H9 (cell line): ENCODE measurements around the gene SLC37A2. TPM values are rescaled to one million over a fixed set of nuclear protein-coding genes. Genes with fewer than 3 reads are reported as not detected.

Experiments
- DNase-seq: peaks from one replicate; pipeline ENCODE4 v3.0.0-alpha.2; 2017
- H2AFZ ChIP-seq: one replicate; pipeline ENCODE4 v1.6.1; 2013; ENCODE audit warnings: mild to moderate bottlenecking, low read length, control low read depth, moderate library complexity
- H2AK5ac ChIP-seq: 2 replicates; pipeline ENCODE4 v1.6.1; 2013; ENCODE audit warnings: low read length, control low read depth, mixed read lengths; ENCODE audit not compliant: insufficient read length
- H2BK120ac ChIP-seq: one replicate; pipeline ENCODE4 v1.6.1; 2013; ENCODE audit warnings: low read depth, mild to moderate bottlenecking, low read length, control low read depth, inconsistent platforms; ENCODE audit not compliant: poor library complexity, severe bottlenecking
- H2BK12ac ChIP-seq: 2 replicates; pipeline ENCODE4 v1.6.1; 2013; ENCODE audit warnings: low read length, control low read depth, mixed read lengths, low read depth; ENCODE audit not compliant: insufficient read length
- H2BK15ac ChIP-seq: 2 replicates; pipeline ENCODE4 v1.6.1; 2013; ENCODE audit warnings: low read depth, low read length, control low read depth
- H2BK20ac ChIP-seq: one replicate; pipeline ENCODE4 v1.6.1; 2013; ENCODE audit warnings: low read depth, mild to moderate bottlenecking, low read length, control low read depth, inconsistent platforms; ENCODE audit not compliant: poor library complexity, severe bottlenecking
- H2BK5ac ChIP-seq: 2 replicates; pipeline ENCODE4 v1.6.1; 2013; ENCODE audit warnings: low read length, control low read depth, mixed read lengths; ENCODE audit not compliant: insufficient read length
- H3K14ac ChIP-seq: 2 replicates; pipeline ENCODE4 v1.6.1; 2013; ENCODE audit warnings: low read length, control low read depth; ENCODE audit not compliant: insufficient read depth
- H3K18ac ChIP-seq: 2 replicates; pipeline ENCODE4 v1.6.1; 2013; ENCODE audit warnings: low read depth, mild to moderate bottlenecking, mixed read lengths, low read length, control low read depth; ENCODE audit not compliant: insufficient read length
- H3K23ac ChIP-seq: 2 replicates; pipeline ENCODE4 v1.6.1; 2013; ENCODE audit warnings: low read length, control low read depth, mixed read lengths, low read depth; ENCODE audit not compliant: insufficient read length
- H3K23me2 ChIP-seq: 2 replicates; pipeline ENCODE4 v1.6.1; 2013; ENCODE audit warnings: low read depth, mild to moderate bottlenecking, mixed read lengths, low read length, control low read depth; ENCODE audit not compliant: insufficient read length, poor library complexity, severe bottlenecking
- H3K27ac ChIP-seq: 2 replicates; pipeline ENCODE4 v1.5.1; 2013; ENCODE audit warnings: low read length, control low read depth, mixed read lengths, low read depth; ENCODE audit not compliant: insufficient read length
- H3K27me3 ChIP-seq: 2 replicates; pipeline ENCODE4 v1.6.1; 2013; ENCODE audit warnings: low read length, control low read depth, inconsistent platforms; ENCODE audit not compliant: insufficient read depth
- H3K4ac ChIP-seq: 2 replicates; pipeline ENCODE4 v1.6.1; 2013; ENCODE audit warnings: low read depth, mild to moderate bottlenecking, control low read depth, inconsistent platforms, low read length, moderate library complexity
- H3K4me1 ChIP-seq: 2 replicates; pipeline ENCODE4 v1.6.1; 2013; ENCODE audit warnings: low read length, control low read depth, inconsistent platforms; ENCODE audit not compliant: insufficient read depth
- H3K4me2 ChIP-seq: 2 replicates; pipeline ENCODE4 v1.6.1; 2013; ENCODE audit warnings: low read length, control low read depth, mixed read lengths; ENCODE audit not compliant: insufficient read length, insufficient read depth
- H3K56ac ChIP-seq: 2 replicates; pipeline ENCODE4 v1.6.1; 2013; ENCODE audit warnings: low read depth, mild to moderate bottlenecking, mixed read lengths, low read length, control low read depth; ENCODE audit not compliant: insufficient read length
- H3K79me1 ChIP-seq: 2 replicates; pipeline ENCODE4 v1.6.1; 2013; ENCODE audit warnings: low read depth, mild to moderate bottlenecking, moderate library complexity, low read length, control low read depth, inconsistent platforms; ENCODE audit not compliant: insufficient read depth, poor library complexity, severe bottlenecking
- H3K79me2 ChIP-seq: 2 replicates; pipeline ENCODE4 v1.6.1; 2013; ENCODE audit warnings: low read length, control low read depth, inconsistent platforms; ENCODE audit not compliant: insufficient read depth
- H3K9ac ChIP-seq: 2 replicates; pipeline ENCODE4 v1.6.1; 2013; ENCODE audit warnings: low read length, control low read depth, mixed read lengths; ENCODE audit not compliant: insufficient read length; ENCODE audit errors: extremely low read depth
- H3K9me3 ChIP-seq: one replicate; pipeline ENCODE4 v1.6.1; 2013; ENCODE audit warnings: low read depth, low read length, inconsistent platforms; ENCODE audit not compliant: control insufficient read depth
- H3T11ph ChIP-seq: one replicate; pipeline ENCODE4 v1.6.1; 2013; ENCODE audit warnings: mild to moderate bottlenecking, low read length, control low read depth, inconsistent platforms
- H4K20me1 ChIP-seq: one replicate; pipeline ENCODE4 v1.6.1; 2013; ENCODE audit not compliant: control insufficient read depth, insufficient read length, insufficient read depth
- H4K5ac ChIP-seq: 2 replicates; pipeline ENCODE4 v1.6.1; 2013; ENCODE audit warnings: low read depth, mild to moderate bottlenecking, mixed read lengths, low read length, control low read depth; ENCODE audit not compliant: insufficient read length
- H4K8ac ChIP-seq: replicated peaks from 2 replicates; pipeline ENCODE4 v1.6.1; 2013; ENCODE audit warnings: low read length, control low read depth, mixed read lengths, low read depth; ENCODE audit not compliant: insufficient read length
- H4K91ac ChIP-seq: 2 replicates; pipeline ENCODE4 v1.6.1; 2013; ENCODE audit warnings: low read depth, mild to moderate bottlenecking, moderate library complexity, mixed read lengths, low read length, control low read depth; ENCODE audit not compliant: insufficient read length
- H3K27ac Mint-ChIP-seq, 3 experiments: 2 replicates in 2 of 3; 3 replicates in 1 of 3; pipeline ENCODE4 v1.8.0; 2020 to 2021; ENCODE audit warnings: mixed read lengths in 3 of 3, mild to moderate bottlenecking in 1 of 3, moderate library complexity in 1 of 3
- H3K27me3 Mint-ChIP-seq: 2 replicates; pipeline ENCODE4 v1.8.0; 2021; ENCODE audit warnings: low read depth, mild to moderate bottlenecking, moderate library complexity, mixed read lengths
- H3K36me3 Mint-ChIP-seq, 3 experiments: 2 replicates in 2 of 3; 3 replicates in 1 of 3; pipeline ENCODE4 v1.8.0; 2020 to 2021; ENCODE audit warnings: low read depth in 3 of 3, mixed read lengths in 3 of 3; ENCODE audit not compliant: insufficient read depth in 1 of 3
- H3K4me1 Mint-ChIP-seq, 2 experiments: 2 replicates each; pipeline ENCODE4 v1.8.0; 2020; ENCODE audit warnings: mixed read lengths in 2 of 2
- H3K4me3 Mint-ChIP-seq, 2 experiments: 2 replicates in 1 of 2; 3 replicates in 1 of 2; pipeline ENCODE4 v1.8.0; 2020 to 2021; ENCODE audit warnings: mild to moderate bottlenecking in 2 of 2, mixed read lengths in 2 of 2, moderate library complexity in 1 of 2
- H3K9me3 Mint-ChIP-seq, 2 experiments: 2 replicates in 1 of 2; 3 replicates in 1 of 2; pipeline ENCODE4 v1.8.0; 2020; ENCODE audit warnings: mild to moderate bottlenecking in 2 of 2, mixed read lengths in 2 of 2, moderate library complexity in 1 of 2
- CTCF ChIP-seq: fragments of 200-600 bp; sonication (generic); conservative IDR thresholded peaks from 3 replicates; pipeline ENCODE4 v1.8.0; 2021; ENCODE audit warnings: antibody characterized with exemption, mild to moderate bottlenecking
- WGBS: extraction: QIAGEN DNeasy Blood & Tissue Kit; methylation state at CpG from one replicate; pipeline ENCODE4 v1.1.7; 2013; ENCODE audit warnings: missing lambda C conversion rate, low lambda C conversion rate, mixed read lengths; ENCODE audit not compliant: insufficient read length; ENCODE audit errors: extremely low coverage; 5-methylcytosine and 5-hydroxymethylcytosine counted together
- total RNA-seq: library from RNA; stranded (reverse); gene quantifications from 2 replicates; pipeline ENCODE4 v1.2.1, GENCODE V29; 2021

Gene SLC37A2
- total RNA-seq, 1 experiment from 2014 or later: 1.2 TPM

DNA sequence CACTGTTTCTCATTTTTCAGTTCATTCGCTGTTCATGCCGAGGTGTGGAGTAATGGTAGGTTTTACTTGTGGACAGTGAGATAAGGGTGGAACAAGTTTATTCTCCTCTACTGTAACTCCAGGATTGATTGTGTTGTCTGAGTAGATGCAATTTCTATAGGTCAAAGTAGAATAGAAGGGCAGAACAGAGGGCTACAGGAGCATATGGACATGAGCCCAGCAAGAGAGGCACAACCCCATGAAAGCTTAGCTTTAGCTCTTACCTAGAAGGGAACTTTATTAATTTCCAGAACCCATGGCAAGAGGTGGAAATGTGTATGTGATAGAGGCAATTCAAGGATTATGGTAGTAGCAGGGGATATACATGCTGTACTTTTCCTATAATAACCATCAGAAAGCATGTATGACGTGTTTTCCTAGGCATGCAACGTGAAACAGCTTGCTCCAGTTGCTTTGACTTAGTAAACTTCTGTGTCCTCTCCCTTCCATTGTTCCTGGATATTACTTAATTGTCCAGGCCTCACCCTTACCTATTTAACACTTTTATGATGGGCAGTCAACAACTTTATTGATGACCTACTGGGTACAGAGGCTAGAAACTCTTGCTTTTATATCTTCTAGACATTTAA, 13.8 kb upstream of the SLC37A2 start:
- Histone ChIP-seq H2BK120ac (no peak overlapping the region), H3K23me2 (no peaks in the 10 kb centered on the region), H3K4me2 (no peak overlapping the region), H3K4me1 (no peaks in the 10 kb centered on the region), H4K91ac (no peak overlapping the region), H2AK5ac (no peak overlapping the region), H3K4ac (no peak overlapping the region), H4K8ac (no peak overlapping the region), H3K23ac (no peak overlapping the region), H3K79me1 (no peaks in the 10 kb centered on the region), H3K79me2 (no peaks in the 10 kb centered on the region), H3K14ac (no peak overlapping the region), H2BK15ac (no peak overlapping the region), H4K5ac (no peak overlapping the region), H2BK5ac (no peak overlapping the region), H3K18ac (no peak overlapping the region), H2BK20ac (no peak overlapping the region), H3T11ph (no peak overlapping the region), H3K27me3 (no peaks in the 10 kb centered on the region), H4K20me1 (no peaks in the 10 kb centered on the region), H3K27ac (no peak overlapping the region), H3K9ac (no peak overlapping the region), H3K9me3 (no peaks in the 10 kb centered on the region), H2BK12ac (no peak overlapping the region), H3K56ac (no peak overlapping the region), H2AFZ (no peak overlapping the region)
- no peak for TF ChIP-seq CTCF
- Mint-ChIP-seq H3K4me3 (no peak overlapping the region), H3K36me3 (peaks cover 0 to 5% (median 3%) of the 10 kb centered on the region in 3 experiments; a peak in 3 of 7 replicates), H3K4me1 (no peaks in the 10 kb centered on the region), H3K27ac (no peak overlapping the region), H3K9me3 (peaks cover 0 to 8% of the 10 kb centered on the region in 2 experiments; a peak in 3 of 5 replicates), H3K27me3 (no peaks in the 10 kb centered on the region)
- WGBS: no CpG with 5 or more reads among the region's 4 CpGs
- DNase-seq: no peak
